ENCODE measurements around the gene SMC3.

Gene SMC3

DNA sequence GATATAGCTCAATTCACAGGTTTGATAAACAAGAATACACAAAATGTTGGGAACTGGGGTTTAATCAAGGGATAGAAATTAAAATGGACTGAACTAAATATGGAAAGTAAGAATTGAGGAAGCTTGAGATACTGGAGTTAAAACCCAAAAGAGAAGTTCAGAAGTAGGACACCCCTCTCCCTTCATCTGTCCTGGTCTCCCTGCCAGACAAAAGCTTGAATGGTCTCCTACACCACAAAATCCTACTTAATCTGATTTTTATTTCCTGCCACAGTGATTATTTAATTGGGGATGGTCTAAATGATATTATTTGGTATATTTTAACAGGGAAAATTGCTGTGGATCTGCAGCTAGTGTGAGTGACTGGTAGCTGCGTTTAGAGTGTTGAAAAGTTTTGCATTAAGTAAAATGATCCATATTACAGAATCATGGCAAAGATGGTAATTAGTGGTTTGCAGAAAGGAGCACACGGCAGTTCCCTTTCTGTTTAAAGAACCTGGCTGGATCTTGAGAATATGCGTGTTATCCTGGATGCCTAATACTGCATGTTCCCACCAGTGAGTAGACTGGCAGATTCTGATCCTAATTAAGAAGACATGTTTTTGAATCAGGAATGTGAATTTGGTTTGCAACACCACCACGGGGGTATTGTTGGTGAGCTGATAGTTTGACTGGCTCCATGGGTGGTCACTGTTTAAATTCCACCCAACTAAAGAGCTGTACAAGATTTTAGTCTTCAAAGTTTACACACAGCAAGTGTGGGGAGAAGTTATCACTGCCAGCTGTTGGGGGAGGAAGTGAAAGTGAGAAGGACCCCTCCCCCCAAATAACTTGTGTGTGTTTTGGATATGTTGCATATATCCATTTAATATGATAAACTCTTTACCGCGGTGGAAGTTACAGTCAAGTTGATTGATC, 82.1 kb downstream of the SMC3 start:
- DNase-seq = no peak

DNA sequence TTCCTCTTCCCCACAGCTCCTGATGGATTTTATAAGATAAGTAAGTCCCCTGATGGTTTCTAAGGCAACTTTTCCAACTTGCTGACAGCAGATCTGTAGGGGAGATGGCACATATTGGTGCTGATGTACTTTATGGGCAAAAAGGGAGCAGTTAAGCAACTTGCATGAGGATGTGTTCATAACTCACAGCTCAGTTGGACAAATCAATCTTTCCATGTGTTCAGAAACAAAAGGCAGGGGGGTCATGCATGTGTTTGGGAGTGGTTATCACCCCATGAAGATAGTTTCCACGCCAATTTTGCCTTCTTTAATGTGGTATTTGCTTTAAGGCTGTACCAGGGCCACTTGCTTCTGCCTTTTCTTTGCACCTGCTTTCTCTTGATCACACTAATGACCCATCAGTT, 82.8 kb downstream of the SMC3 start:
- DNase-seq = no peak

DNA sequence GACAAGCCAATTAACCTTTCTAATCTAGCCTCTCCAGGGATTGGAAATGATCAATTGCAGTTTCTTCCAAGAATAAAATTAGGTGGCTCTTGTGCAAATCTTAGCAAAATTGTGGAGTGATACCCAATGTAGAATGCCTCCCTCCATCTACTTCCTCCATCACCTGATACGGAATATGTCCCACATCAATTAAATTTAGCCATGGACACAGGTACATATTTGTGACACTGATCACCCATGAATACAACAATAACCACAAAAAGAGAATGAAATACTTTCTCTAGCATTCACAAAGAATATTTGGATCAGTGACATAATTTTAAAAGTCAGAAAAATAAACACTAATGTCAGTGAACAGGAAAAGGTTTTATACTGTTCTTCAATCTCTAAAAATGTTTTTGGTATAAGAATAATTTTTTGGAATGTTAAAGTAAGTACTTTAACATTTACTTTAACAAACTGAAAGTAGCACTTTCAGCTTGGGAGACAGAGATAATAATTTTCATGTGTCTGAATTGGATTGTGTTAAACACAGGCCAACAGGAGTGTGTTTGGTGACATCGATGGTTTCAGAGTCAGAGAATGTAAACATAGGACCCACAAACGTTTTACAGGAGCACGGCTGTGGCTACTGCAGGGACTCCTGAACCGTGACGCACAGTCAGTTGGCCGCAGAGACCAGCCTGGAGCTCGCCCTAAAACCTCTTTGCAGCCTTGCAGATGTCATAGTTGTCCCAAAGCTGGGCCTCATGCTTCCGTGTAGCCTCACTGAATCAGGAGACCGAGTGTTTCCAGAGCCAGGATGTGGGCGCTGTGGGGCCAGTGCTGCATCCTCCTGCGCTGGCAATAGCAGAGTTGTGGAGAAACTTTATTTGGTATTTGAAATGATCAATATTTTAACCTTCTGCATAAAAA, 83.8 kb downstream of the SMC3 start:
- DNase-seq = no peak

DNA sequence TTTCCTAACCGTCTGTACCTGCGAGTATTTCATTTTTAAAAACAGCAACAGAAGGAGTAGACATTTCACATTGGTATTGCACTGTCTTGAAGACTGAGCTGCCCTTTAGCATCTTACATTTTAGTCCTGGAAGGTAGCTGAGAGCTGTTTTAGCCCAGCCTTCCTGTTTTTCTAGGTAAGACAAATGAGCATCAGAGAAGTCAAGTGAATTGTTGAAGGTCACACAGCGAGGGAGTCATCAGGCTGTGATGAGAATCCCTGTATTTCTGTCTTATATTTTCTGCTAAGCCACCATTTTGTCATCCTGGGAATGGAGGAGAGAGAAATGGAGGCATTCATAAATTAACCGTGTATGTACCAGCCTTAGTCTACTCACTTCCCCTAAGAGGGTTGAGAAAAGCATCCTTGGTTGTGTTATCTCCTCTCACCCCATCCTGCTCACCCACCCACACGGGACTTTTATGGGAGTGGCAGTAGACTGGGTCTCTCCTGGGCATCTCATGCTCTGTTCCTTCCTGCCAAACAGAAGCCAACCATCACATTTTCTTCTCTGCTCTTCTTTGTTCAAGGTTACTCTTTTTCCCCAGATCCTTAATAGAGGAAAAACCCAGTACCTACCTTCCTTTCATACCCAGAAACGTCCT, 85.1 kb downstream of the SMC3 start:
- DNase-seq = no peak
